ENCODE results near the gene HTT. TPM values are rescaled to one million over a fixed set of nuclear protein-coding genes. Genes with fewer than 3 reads are reported as not detected.

HTT gene
- total and polyA plus RNA-seq, 2 of the 8 experiments (the other 6 are each of a cell fraction or from before 2014, with no cell fraction given), result 24.0 to 71.0 TPM

GRCh38 chr4:3229328-3229727 is 154.8 kb downstream of the HTT start:
- Histone ChIP-seq H3K23ac (ENCODE audit: insufficient read length) (no peak overlapping the region), H3K4me3 (ENCODE audit: extremely low read depth in 1 of 4, insufficient read depth in 2 of 4, low read depth in 3 of 4, low read length in 4 of 4) (no peak overlapping the region), H3K27me3 (replicated peaks in 1 of 4; ENCODE audit: control insufficient read depth in 3 of 4, extremely low read depth in 1 of 4, insufficient read depth in 3 of 4, low read length in 3 of 4) (peaks cover 0 to 2% (median 0%) of the 10 kb centered on the region in 4 experiments; a peak in 1 of 7 replicates), H2BK20ac (ENCODE audit: low read length) (no peak overlapping the region), H3K27ac (ENCODE audit: low read depth, low read length) (no peak overlapping the region), H3K4ac (replicated peaks; ENCODE audit: insufficient read length, low read depth, low read length) (peak overlapping the region; percentile 97), H3K4me1 (replicated peaks in 1 of 4; ENCODE audit: control insufficient read depth in 3 of 4, insufficient read depth in 4 of 4, low read length in 3 of 4) (no peaks in the 10 kb centered on the region), H4K20me1 (replicated peaks in 1 of 2; ENCODE audit: control insufficient read depth in 1 of 2, insufficient read depth in 2 of 2, low read length in 2 of 2) (peaks cover 20 to 24% of the 10 kb centered on the region in 2 experiments), H2BK15ac (ENCODE audit: low read length) (no peak overlapping the region), H3K79me1 (ENCODE audit: low read depth, low read length) (no peaks in the 10 kb centered on the region; the same call in 1 of the 2 replicates), H3K36me3 (ENCODE audit: control insufficient read depth in 2 of 4, insufficient read depth in 4 of 4, low read length in 3 of 4) (peaks cover 28 to 55% (median 51%) of the 10 kb centered on the region in 4 experiments), H2BK120ac (replicated peaks; ENCODE audit: low read depth, low read length) (no peak overlapping the region), H4K8ac (ENCODE audit: extremely low read depth, insufficient read depth, low read length) (no peak overlapping the region), H3K9ac (replicated peaks in 1 of 4; ENCODE audit: extremely low read depth in 1 of 4, low read depth in 3 of 4, low read length in 3 of 4) (no peak overlapping the region), H3K23me2 (ENCODE audit: low read depth, low read length) (no peaks in the 10 kb centered on the region; the same call in 1 of the 2 replicates), H3K4me2 (ENCODE audit: insufficient read depth in 1 of 2, low read depth in 2 of 2, low read length in 2 of 2) (no peak overlapping the region), H3K18ac (ENCODE audit: extremely low read depth, low read length) (no peak overlapping the region), H3K79me2 (ENCODE audit: control insufficient read depth in 1 of 2, insufficient read depth in 2 of 2, low read length in 2 of 2) (no peaks in the 10 kb centered on the region), H4K5ac (ENCODE audit: insufficient read length, low read depth, low read length) (no peak overlapping the region), H3K56ac (replicated peaks; ENCODE audit: insufficient read length, low read depth, low read length) (no peak overlapping the region), H2BK12ac (ENCODE audit: low read depth, low read length) (no peak overlapping the region), H2AFZ (ENCODE audit: low read length) (no peak overlapping the region), H4K91ac (replicated peaks; ENCODE audit: insufficient read length, low read length) (peak overlapping the region; percentile 25), H3K9me3 (ENCODE audit: insufficient read depth in 2 of 2, low read depth in 1 of 2, low read length in 1 of 2) (peaks cover 0 to 3% of the 10 kb centered on the region in 2 experiments; a peak in 1 of 4 replicates), H2BK5ac (ENCODE audit: low read depth, low read length) (peak overlapping the region; percentile 3; the same call in 1 of the 2 replicates), H2AK5ac (ENCODE audit: low read depth, low read length) (peak overlapping the region; percentile 41; the same call in 1 of the 2 replicates), H3K14ac (ENCODE audit: insufficient read length) (no peak overlapping the region)
- FAIRE-seq (no peak), DNase-seq (ENCODE audit: low read depth in 1 of 2, low spot score in 2 of 2) (no peak)
- WGBS, 2 experiments (ENCODE audit: extremely low coverage in 1 of 2, insufficient coverage in 1 of 2, insufficient read length in 1 of 2, insufficient replicate concordance in 2 of 2, low coverage in 1 of 2, low lambda C conversion rate in 2 of 2, missing lambda C conversion rate in 1 of 2), result 95% methylated on average over 9 of the region's 9 CpGs; no CpG with 5 or more reads in 1 of the 2 experiments
- ChIA-PET POLR2A (ENCODE audit: partially characterized antibody) (no interaction called here), CTCF (ENCODE audit: partially characterized antibody) (no interaction called here)
- TF ChIP-seq BCL11A (IDR thresholded peaks at IDR 0.05; ENCODE audit: low read depth in 2 of 2, low read length in 2 of 2) (no peak), RNF2 (IDR thresholded peaks at IDR 0.05; ENCODE audit: borderline replicate concordance, low read depth, low read length, missing control alignments, poor library complexity, severe bottlenecking) (no peak), RBBP5 (IDR thresholded peaks at IDR 0.05; ENCODE audit: borderline replicate concordance, low read depth, low read length) (no peak), EZH2 (IDR thresholded peaks at IDR 0.05; ENCODE audit: low read depth, low read length, severe bottlenecking) (no peak), KDM1A (IDR thresholded peaks at IDR 0.05; ENCODE audit: borderline replicate concordance, low read length) (no peak), CBX8 (IDR thresholded peaks at IDR 0.05; ENCODE audit: borderline replicate concordance, low read depth, low read length) (no peak), CEBPB (IDR thresholded peaks at IDR 0.05; ENCODE audit: low read depth, low read length) (no peak), GABPA (IDR thresholded peaks at IDR 0.05; ENCODE audit: borderline replicate concordance, insufficient read depth, low read length) (no peak), EGR1 (IDR thresholded peaks at IDR 0.05; ENCODE audit: borderline replicate concordance, low read depth, low read length) (no peak), TBP (IDR thresholded peaks at IDR 0.05; ENCODE audit: low read depth, low read length) (no peak), KDM4A (IDR thresholded peaks at IDR 0.05; ENCODE audit: low read depth, low read length, severe bottlenecking) (no peak), RAD21 (IDR thresholded peaks at IDR 0.05 in 1 of 2, conservative IDR thresholded peaks at IDR 0.05 in 1 of 2; ENCODE audit: low read depth in 2 of 2, low read length in 2 of 2) (no peak)
